T-helper 2 cell treated with Interferon-gamma antibody and Interleukin-4, amounts not matched to agents 5 μg/mL and 100 μg/mL, for 36 hours (primary cell): ENCODE results near the gene OR5C1.
"Not testable (repeated sequence)": the region's sequence is repeated elsewhere in the genome, so short reads cannot be mapped to it uniquely, and the experiment has no call there.

Experiments
- DNase-seq: peaks from one replicate; pipeline ENCODE4 v3.0.0; 2021; ENCODE audit warnings: low spot score
- H3K27ac Mint-ChIP-seq: one replicate; pipeline ENCODE4 v1.8.0; 2021; ENCODE audit warnings: mild to moderate bottlenecking, mixed read lengths
- H3K27me3 Mint-ChIP-seq: one replicate; pipeline ENCODE4 v1.8.0; 2021; ENCODE audit warnings: low read depth, mixed read lengths
- H3K36me3 Mint-ChIP-seq: one replicate; pipeline ENCODE4 v1.8.0; 2021; ENCODE audit warnings: low read depth, mixed read lengths
- H3K4me1 Mint-ChIP-seq: one replicate; pipeline ENCODE4 v1.8.0; 2021; ENCODE audit warnings: low read depth, mixed read lengths
- H3K4me3 Mint-ChIP-seq: one replicate; pipeline ENCODE4 v1.8.0; 2022; ENCODE audit warnings: mild to moderate bottlenecking, moderate library complexity, mixed read lengths
- H3K9me3 Mint-ChIP-seq: one replicate; pipeline ENCODE4 v1.8.0; 2021; ENCODE audit warnings: mixed read lengths

OR5C1 gene

GRCh38 chr9:122797316-122798063, 8.8 kb downstream of the OR5C1 start:
- Mint-ChIP-seq H3K4me3 (no peak overlapping the region), H3K27ac (no peak overlapping the region), H3K27me3 (no peaks in the 10 kb centered on the region), H3K36me3 (no peaks in the 10 kb centered on the region), H3K9me3 (no peaks in the 10 kb centered on the region), H3K4me1 (no peaks in the 10 kb centered on the region)
- no peak for DNase-seq

GRCh38 chr9:122800066-122801060, 11.6 kb downstream of the OR5C1 start, which contains the start of gene OR1K1:
TSS of gene OR1K1 (plus strand) at chr9:122800123. CDS start at chr9:122800123, 0 bp downstream.
- Mint-ChIP-seq H3K9me3 (no peaks in the 10 kb centered on the region), H3K36me3 (no peaks in the 10 kb centered on the region), H3K27ac (no peak within 1 kb of the TSS), H3K4me3 (no peak within 1 kb of the TSS), H3K27me3 (no peaks in the 10 kb centered on the region), H3K4me1 (no peaks in the 10 kb centered on the region)
- DNase-seq: no peak

DNA sequence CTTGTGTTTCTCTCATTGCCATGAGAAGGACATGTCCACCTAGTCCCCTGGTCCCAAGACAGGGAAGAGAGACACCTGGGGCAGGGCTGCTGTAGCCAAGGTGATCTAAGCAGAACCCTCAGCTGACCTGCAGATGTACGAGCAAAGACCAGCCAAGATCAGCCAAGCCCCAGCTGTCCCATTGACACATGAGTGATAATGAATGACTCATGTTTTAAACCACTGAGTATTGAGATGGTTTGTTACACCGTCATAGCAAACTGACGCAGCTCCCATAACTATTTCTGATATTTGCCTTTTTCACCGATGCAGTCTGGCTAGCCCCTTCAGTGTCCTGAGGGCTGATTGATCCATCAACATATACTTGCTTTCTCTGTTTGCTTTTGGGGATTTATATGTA, 17.9 kb downstream of the OR5C1 start:
- no peak for DNase-seq
- Mint-ChIP-seq H3K27me3 (no peaks in the 10 kb centered on the region), H3K36me3 (no peaks in the 10 kb centered on the region), H3K27ac (no peak overlapping the region), H3K4me3 (no peak overlapping the region), H3K4me1 (peaks cover 17% of the 10 kb centered on the region), H3K9me3 (no peaks in the 10 kb centered on the region)

GRCh38 chr9:122807271-122807900, 18.7 kb downstream of the OR5C1 start:
- DNase-seq: peak; percentile 85

DNA sequence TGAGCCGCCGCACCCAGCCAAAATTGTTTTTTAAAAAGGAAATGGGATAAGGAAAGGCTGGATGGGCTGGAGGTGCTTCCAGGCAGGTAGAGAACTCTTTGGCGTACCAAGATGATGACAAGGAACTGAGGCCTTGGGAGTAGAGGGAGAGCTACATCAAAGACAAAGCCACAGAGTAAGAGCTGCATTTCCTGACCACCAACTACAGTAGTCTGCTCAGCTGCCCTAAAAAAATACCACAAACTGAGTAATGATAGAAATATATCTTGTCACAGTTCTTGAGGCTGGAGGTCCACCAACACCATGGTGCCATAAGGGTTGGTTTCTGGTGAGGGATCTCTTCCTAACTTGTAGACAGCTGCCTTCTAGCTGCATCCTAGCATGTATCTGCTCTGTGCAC, 19.4 kb downstream of the OR5C1 start:
- no peak for DNase-seq
- H3K9me3 Mint-ChIP-seq: no peaks in the 10 kb centered on the region
- no peaks in the 10 kb centered on the region for H3K36me3 Mint-ChIP-seq
- no peak overlapping the region for H3K27ac Mint-ChIP-seq
- no peaks in the 10 kb centered on the region for H3K27me3 Mint-ChIP-seq
- peaks cover 17% of the 10 kb centered on the region for H3K4me1 Mint-ChIP-seq
- no peak overlapping the region for H3K4me3 Mint-ChIP-seq

More at GRCh38 chr9:122807271-122807900, 18.7 kb downstream of the OR5C1 start:
- Mint-ChIP-seq H3K4me3 (no peak overlapping the region), H3K36me3 (no peaks in the 10 kb centered on the region), H3K9me3 (no peaks in the 10 kb centered on the region), H3K27ac (no peak overlapping the region), H3K4me1 (peaks cover 17% of the 10 kb centered on the region), H3K27me3 (no peaks in the 10 kb centered on the region)

DNA sequence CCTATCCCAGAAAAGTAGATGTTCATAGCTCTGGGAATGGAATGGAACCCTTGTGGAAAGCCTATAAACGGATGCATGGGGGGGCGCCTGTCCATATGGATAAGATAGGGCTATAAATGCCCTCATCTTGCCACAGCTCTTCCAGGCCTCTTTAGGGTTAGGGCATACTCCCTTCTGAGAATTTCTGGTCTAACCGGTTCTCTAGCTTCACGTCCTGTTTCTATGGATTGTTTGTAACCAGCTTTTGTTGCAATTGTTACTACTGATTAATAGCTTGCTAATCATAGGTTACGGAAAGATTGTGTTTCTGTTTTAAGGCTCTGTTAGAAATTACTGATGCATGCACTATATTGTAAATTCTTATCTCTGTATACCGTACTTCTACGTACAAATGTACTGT, 20.5 kb downstream of the OR5C1 start:
- not testable (repeated sequence) for H3K36me3 Mint-ChIP-seq, H3K9me3 Mint-ChIP-seq, H3K27me3 Mint-ChIP-seq, H3K4me3 Mint-ChIP-seq, DNase-seq, H3K27ac Mint-ChIP-seq
- H3K4me1 Mint-ChIP-seq: peaks cover 17% of the 10 kb centered on the region

- Mint-ChIP-seq H3K4me3 (no peak overlapping the region), H3K4me1 (peaks cover 18% of the 10 kb centered on the region), H3K27me3 (no peaks in the 10 kb centered on the region), H3K9me3 (no peaks in the 10 kb centered on the region), H3K27ac (no peak overlapping the region), H3K36me3 (peaks cover 5% of the 10 kb centered on the region)
- peak; percentile 60 for DNase-seq
Measured at GRCh38 chr9:122810306-122810946, 21.7 kb downstream of the OR5C1 start.

DNA sequence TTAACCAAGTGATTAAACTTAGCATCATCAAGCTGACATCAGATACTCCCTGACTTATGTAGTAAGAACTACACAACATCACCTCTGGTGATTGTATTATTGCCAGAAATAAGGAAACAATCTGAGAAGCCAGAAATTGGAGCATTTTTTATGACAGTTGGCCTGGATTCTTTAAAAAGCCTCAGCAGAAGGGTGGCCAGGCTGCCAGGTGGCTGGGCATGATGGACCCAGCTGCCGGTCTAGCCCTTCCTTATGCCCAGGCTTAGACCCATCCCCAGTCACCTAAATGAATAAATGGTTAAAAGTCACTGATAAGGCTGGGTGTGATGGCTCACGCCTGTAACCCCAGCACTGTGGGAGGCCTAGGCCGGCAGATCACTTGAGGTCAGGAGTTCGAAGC, 24.0 kb downstream of the OR5C1 start:
- Mint-ChIP-seq H3K27me3 (no peaks in the 10 kb centered on the region), H3K4me3 (no peak overlapping the region), H3K9me3 (no peaks in the 10 kb centered on the region), H3K27ac (no peak overlapping the region), H3K4me1 (peaks cover 26% of the 10 kb centered on the region), H3K36me3 (peaks cover 16% of the 10 kb centered on the region)
- no peak for DNase-seq

DNA sequence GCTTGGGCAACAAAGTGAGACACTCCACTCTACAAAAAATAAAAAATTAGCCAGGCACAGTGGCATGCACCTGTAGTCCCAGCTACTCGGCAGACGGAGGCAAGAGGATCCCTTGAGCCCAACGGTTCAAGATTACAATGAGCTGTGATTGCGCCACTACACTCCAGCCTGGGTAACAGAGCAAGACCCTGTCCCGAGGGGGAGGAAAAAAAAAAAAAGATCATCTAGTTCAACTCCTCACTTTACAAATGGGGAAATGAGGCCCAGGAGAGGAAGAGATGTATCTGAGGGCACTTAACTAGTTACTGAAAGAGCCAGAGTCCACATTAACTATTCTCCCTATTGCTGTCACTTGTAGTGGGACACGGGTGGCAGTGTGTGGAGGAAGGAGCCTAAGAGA, 25.8 kb downstream of the OR5C1 start:
- no peaks in the 10 kb centered on the region for H3K27me3 Mint-ChIP-seq
- no peak for DNase-seq
- H3K36me3 Mint-ChIP-seq: peaks cover 21% of the 10 kb centered on the region
- H3K27ac Mint-ChIP-seq: peak overlapping the region; percentile 31
- H3K9me3 Mint-ChIP-seq: no peaks in the 10 kb centered on the region
- H3K4me3 Mint-ChIP-seq: no peak overlapping the region
- H3K4me1 Mint-ChIP-seq: peaks cover 15% of the 10 kb centered on the region

DNA sequence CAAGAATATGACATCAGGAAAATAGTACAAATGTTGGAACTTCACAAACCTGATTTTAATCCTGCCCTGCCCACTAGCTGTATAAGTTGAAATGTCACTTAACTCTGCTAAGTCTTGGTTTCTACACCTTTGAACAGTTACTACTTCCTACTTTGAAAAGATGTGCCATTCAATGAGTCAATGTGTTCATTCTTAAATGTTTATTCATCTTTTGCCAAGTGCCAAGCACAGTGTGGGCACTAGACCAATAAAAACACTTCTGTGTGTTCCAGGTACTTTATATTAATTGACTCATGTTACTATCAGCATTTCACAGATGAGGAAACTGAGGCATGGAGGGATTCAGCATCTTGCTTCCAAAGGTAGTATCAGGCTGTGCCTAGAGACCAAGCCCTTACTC, 26.8 kb downstream of the OR5C1 start:
- Mint-ChIP-seq H3K27me3 (no peaks in the 10 kb centered on the region), H3K27ac (no peak overlapping the region), H3K36me3 (peaks cover 30% of the 10 kb centered on the region), H3K9me3 (no peaks in the 10 kb centered on the region), H3K4me1 (peaks cover 21% of the 10 kb centered on the region), H3K4me3 (peak overlapping the region; percentile 68)
- DNase-seq: no peak

DNA sequence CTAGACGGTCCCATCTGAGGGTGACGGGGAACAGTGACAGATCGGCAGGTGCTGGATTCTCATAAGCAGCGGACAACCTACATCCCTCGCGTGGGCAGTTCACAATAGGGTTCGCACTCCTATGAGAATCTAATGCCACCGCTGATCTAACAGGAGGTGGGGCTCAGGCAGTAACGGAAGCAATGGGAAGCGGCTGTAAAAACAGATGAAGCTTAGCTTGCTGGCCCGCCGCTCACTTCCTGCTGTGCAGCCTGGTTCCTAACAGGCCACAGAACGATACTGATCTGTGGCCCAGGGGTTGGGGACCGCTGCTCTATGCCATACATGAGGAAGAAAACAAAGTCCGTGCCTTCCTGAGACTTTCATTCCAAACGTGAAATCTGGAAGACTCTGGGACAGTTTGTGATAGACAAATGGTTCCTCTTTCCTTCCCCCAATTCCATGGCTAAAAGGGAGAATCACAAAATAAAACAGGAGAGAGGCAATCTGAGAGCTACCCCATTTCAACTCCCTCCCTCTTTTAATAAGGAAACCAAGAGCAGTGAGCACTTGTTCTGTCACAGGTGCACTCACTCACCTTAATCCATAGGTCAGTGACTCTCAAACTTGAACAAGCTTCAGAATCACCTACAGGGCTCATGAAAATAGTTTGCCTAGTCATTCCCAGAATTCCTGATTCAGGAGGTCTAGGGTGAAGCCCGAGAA, 27.6 kb downstream of the OR5C1 start:
- H3K4me1 Mint-ChIP-seq: peaks cover 22% of the 10 kb centered on the region
- H3K36me3 Mint-ChIP-seq: peaks cover 32% of the 10 kb centered on the region
- H3K27me3 Mint-ChIP-seq: no peaks in the 10 kb centered on the region
- no peaks in the 10 kb centered on the region for H3K9me3 Mint-ChIP-seq
- peak; percentile 16 for DNase-seq
- H3K27ac Mint-ChIP-seq: peak overlapping the region; percentile 83
- peak overlapping the region; percentile 68 for H3K4me3 Mint-ChIP-seq

- Mint-ChIP-seq H3K27me3 (no peaks in the 10 kb centered on the region), H3K4me1 (peaks cover 28% of the 10 kb centered on the region), H3K36me3 (peaks cover 44% of the 10 kb centered on the region), H3K9me3 (no peaks in the 10 kb centered on the region), H3K27ac (no peak overlapping the region), H3K4me3 (no peak overlapping the region)
- DNase-seq: no peak
Measured at GRCh38 chr9:122819326-122819725, 30.6 kb downstream of the OR5C1 start.
